WERI-Rb-1 (cell line): ENCODE data around the gene INHBE.
A peak's percentile ranks its signal among the peaks of the same experiment; 100 is the strongest.
"Not testable (repeated sequence)": the region's sequence is repeated elsewhere in the genome, so short reads cannot be mapped to it uniquely, and the experiment has no call there.

Experiments used
- DNase-seq: peaks from one replicate; pipeline ENCODE4 v3.0.0-alpha.2; 2020
- H3K27ac ChIP-seq: fragments of 250-450 bp; sonication (Bioruptor Pico); 2 replicates; pipeline ENCODE4 v1.5.1; 2020; ENCODE audit warnings: mild to moderate bottlenecking, moderate library complexity
- H3K27me3 ChIP-seq: fragments of 250-450 bp; sonication (Bioruptor Pico); 2 replicates; pipeline ENCODE4 v1.5.1; 2021; ENCODE audit warnings: mild to moderate bottlenecking, low read depth, moderate library complexity; ENCODE audit not compliant: insufficient read depth, severe bottlenecking
- H3K36me3 ChIP-seq: fragments of 250-450 bp; sonication (Bioruptor Pico); 2 replicates; pipeline ENCODE4 v1.5.1; 2020; ENCODE audit warnings: mild to moderate bottlenecking, moderate library complexity
- H3K4me3 ChIP-seq: 2 replicates; pipeline ENCODE4 v1.5.1; 2011; ENCODE audit warnings: low read depth, mild to moderate bottlenecking, control low read depth, low read length
- H3K9me3 ChIP-seq: fragments of 250-450 bp; sonication (Bioruptor Pico); 2 replicates; pipeline ENCODE4 v1.5.1; 2021; ENCODE audit warnings: mild to moderate bottlenecking, moderate library complexity; ENCODE audit not compliant: severe bottlenecking
- TF ChIP-seq, protein P1 (sequence below): IDR thresholded peaks from 2 replicates; pipeline ENCODE4 v1.5.1; 2011; ENCODE audit warnings: low read depth, mild to moderate bottlenecking, control low read depth, inconsistent platforms, low read length

Gene INHBE

DNA sequence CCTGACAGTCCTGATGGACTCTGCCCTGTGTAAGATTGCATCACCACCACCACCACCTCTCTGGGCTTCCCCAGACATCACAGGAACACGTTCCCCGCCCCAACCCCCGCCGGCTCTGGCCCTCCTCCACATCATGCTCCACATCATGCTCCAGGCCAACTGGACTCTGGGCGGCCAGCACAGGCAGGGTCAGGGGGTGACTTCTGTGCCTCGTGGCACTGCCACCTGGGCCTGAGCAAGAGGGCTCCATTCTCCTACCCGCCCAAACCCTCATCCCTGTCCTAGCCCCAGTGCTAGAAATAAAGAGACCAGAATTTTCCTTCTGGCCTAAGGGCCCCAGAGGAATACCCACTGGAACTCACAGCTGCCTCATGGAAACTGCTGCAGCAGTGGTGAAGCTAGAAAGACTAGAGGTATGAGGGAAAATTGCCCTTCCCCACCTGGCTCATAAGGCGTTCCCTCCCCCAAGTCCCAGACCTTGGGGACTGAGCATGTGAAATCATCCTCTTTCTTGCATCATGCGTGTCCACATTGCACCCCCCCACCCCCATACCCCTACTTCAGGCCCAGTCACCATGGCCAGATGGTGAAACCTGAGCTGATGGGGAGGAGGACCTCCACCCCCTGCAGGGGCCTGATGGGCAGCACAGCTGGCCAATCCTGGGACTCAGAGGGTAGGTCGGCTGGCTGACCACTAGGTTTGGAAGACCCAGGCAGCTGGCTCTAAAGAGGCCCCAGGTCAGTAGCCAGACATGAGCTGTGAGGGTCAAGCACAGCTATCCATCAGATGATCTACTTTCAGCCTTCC is at the start of gene INHBE:
Gene INHBE, plus strand, starts transcription at position 742 of the 808 bp plus-strand sequence. CDS start 230 bp downstream, outside the sequence.
- TF ChIP-seq, protein P1, sequence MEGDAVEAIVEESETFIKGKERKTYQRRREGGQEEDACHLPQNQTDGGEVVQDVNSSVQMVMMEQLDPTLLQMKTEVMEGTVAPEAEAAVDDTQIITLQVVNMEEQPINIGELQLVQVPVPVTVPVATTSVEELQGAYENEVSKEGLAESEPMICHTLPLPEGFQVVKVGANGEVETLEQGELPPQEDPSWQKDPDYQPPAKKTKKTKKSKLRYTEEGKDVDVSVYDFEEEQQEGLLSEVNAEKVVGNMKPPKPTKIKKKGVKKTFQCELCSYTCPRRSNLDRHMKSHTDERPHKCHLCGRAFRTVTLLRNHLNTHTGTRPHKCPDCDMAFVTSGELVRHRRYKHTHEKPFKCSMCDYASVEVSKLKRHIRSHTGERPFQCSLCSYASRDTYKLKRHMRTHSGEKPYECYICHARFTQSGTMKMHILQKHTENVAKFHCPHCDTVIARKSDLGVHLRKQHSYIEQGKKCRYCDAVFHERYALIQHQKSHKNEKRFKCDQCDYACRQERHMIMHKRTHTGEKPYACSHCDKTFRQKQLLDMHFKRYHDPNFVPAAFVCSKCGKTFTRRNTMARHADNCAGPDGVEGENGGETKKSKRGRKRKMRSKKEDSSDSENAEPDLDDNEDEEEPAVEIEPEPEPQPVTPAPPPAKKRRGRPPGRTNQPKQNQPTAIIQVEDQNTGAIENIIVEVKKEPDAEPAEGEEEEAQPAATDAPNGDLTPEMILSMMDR: no peak
- Histone ChIP-seq H3K4me3 (peak within 1 kb of the TSS; percentile 74), H3K36me3 (peaks cover 27% of the 10 kb centered on the region), H3K9me3 (no peaks in the 10 kb centered on the region), H3K27me3 (no peaks in the 10 kb centered on the region), H3K27ac (peak within 1 kb of the TSS; percentile 100)
- DNase-seq: peak; percentile 98

- Histone ChIP-seq H3K36me3 (no peaks in the 10 kb centered on the region), H3K27me3 (no peaks in the 10 kb centered on the region), H3K9me3 (no peaks in the 10 kb centered on the region), H3K27ac (no peak overlapping the region), H3K4me3 (no peak overlapping the region)
- no peak for DNase-seq
- TF ChIP-seq, protein P1: no peak
Measured at GRCh38 chr12:57410534-57410933, 44.6 kb upstream of the INHBE start.

GRCh38 chr12:57414160-57414559 is 40.9 kb upstream of the INHBE start:
- not testable (repeated sequence) for H3K27ac ChIP-seq, DNase-seq, H3K36me3 ChIP-seq, H3K9me3 ChIP-seq, H3K4me3 ChIP-seq, H3K27me3 ChIP-seq

- no peak overlapping the region for H3K4me3 ChIP-seq
- DNase-seq: no peak
- TF ChIP-seq, protein P1: no peak
- H3K27ac ChIP-seq: no peak overlapping the region
- H3K9me3 ChIP-seq: no peaks in the 10 kb centered on the region
- H3K27me3 ChIP-seq: no peaks in the 10 kb centered on the region
- H3K36me3 ChIP-seq: no peaks in the 10 kb centered on the region
Measured at GRCh38 chr12:57415088-57415487, 40.0 kb upstream of the INHBE start.

GRCh38 chr12:57416039-57416996 is 38.8 kb upstream of the INHBE start:
- Histone ChIP-seq H3K4me3 (no peak overlapping the region), H3K36me3 (no peaks in the 10 kb centered on the region), H3K27ac (no peak overlapping the region), H3K27me3 (no peaks in the 10 kb centered on the region), H3K9me3 (no peaks in the 10 kb centered on the region)
- TF ChIP-seq, protein P1: no peak
- DNase-seq: no peak

GRCh38 chr12:57418255-57418654 is 36.9 kb upstream of the INHBE start:
- peaks cover 7% of the 10 kb centered on the region for H3K36me3 ChIP-seq
- H3K4me3 ChIP-seq: no peak overlapping the region
- H3K27me3 ChIP-seq: no peaks in the 10 kb centered on the region
- TF ChIP-seq, protein P1: no peak
- no peaks in the 10 kb centered on the region for H3K9me3 ChIP-seq
- DNase-seq: no peak
- no peak overlapping the region for H3K27ac ChIP-seq
